ENCODE data around the gene DTD2. TPM values are rescaled to one million over a fixed set of nuclear protein-coding genes. Genes with fewer than 3 reads are reported as not detected.

The DTD2 gene
- total and polyA plus RNA-seq, 2 of the 8 experiments (the other 6 are each of a cell fraction or from before 2014, with no cell fraction given), result 12.0 to 19.5 TPM

DNA sequence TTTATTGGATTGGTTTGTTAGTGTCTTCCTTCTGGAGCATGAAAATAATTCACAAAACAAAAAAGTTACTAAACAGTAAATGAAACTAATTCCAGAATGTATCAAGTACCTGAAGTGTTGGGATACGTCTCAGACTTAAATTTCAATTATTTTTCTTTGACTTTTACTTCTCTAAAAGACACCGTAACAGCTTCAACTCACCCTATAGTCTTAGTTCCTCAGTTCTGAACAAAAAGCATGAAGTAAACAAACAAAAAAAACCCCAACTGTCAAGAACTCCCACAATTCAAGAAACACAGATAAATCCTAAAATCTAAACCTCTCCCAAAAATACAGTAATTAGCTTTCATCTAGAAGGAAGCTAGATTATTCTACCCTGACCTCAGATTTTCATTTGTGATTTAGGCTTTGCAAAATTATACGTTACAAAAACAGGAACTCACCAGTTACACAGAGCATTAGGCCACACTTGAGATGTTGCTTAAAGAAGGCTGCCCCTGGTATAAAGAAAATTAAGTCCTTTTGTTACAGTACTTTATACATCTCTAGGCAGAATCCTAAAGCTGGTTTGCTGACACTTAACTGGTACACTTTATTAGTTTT lies 47.2 kb downstream of the DTD2 start (continued):
- TF ChIP-seq NRF1 (IDR thresholded peaks at IDR 0.05; ENCODE audit: low read depth, low read length) (no peak), SP4 (IDR thresholded peaks at IDR 0.05; ENCODE audit: low read length) (no peak), RFX5 (IDR thresholded peaks at IDR 0.05; ENCODE audit: borderline replicate concordance, low read depth, low read length) (no peak), SUZ12 (IDR thresholded peaks at IDR 0.05; ENCODE audit: low read length) (no peak), HDAC2 (IDR thresholded peaks at IDR 0.05; ENCODE audit: borderline replicate concordance in 1 of 2, low read depth in 2 of 2, low read length in 2 of 2) (no peak), CBX5 (IDR thresholded peaks at IDR 0.05; ENCODE audit: low read depth, low read length) (no peak), CHD2 (IDR thresholded peaks at IDR 0.05; ENCODE audit: low read length) (no peak), KDM5A (IDR thresholded peaks at IDR 0.05; ENCODE audit: low read length) (no peak), EP300 (IDR thresholded peaks at IDR 0.05; ENCODE audit: borderline replicate concordance in 1 of 2, low read depth in 2 of 2, low read length in 2 of 2) (no peak), YY1 (IDR thresholded peaks at IDR 0.05; ENCODE audit: low read depth, low read length) (no peak), SRF (IDR thresholded peaks at IDR 0.05; ENCODE audit: low read depth, low read length) (no peak)
